NCI-H1930 (cell line): ENCODE measurements around the gene YPEL2.
"Not testable (repeated sequence)": the region's sequence is repeated elsewhere in the genome, so short reads cannot be mapped to it uniquely, and the experiment has no call there.

Experiments used
- DNase-seq, 2 experiments: peaks; one replicate each; lab custom pipeline; 2025; lab: John Stamatoyannopoulos, UW

The YPEL2 gene

GRCh38 chr17:59406808-59407381, 75.4 kb downstream of the YPEL2 start:
- no peak for DNase-seq

- DNase-seq = no peak
These were observed 78.0 kb downstream of the YPEL2 start for GRCh38 chr17:59409336-59410048.

GRCh38 chr17:59410049-59410437, 78.6 kb downstream of the YPEL2 start:
- no peak for DNase-seq

GRCh38 chr17:59412431-59412830, 81.0 kb downstream of the YPEL2 start:
- not testable (repeated sequence) for DNase-seq

- no peak for DNase-seq
These were observed 81.7 kb downstream of the YPEL2 start for GRCh38 chr17:59413014-59413766.

- no peak for DNase-seq
These were observed 83.9 kb downstream of the YPEL2 start for GRCh38 chr17:59415397-59415796.

GRCh38 chr17:59416184-59416583, 84.7 kb downstream of the YPEL2 start:
- DNase-seq = no peak

GRCh38 chr17:59417452-59417851, 86.0 kb downstream of the YPEL2 start:
- DNase-seq = no peak

GRCh38 chr17:59418732-59419166, 87.3 kb downstream of the YPEL2 start:
- no peak for DNase-seq

- no peak for DNase-seq
These were observed 89.4 kb downstream of the YPEL2 start for GRCh38 chr17:59420901-59421300.

GRCh38 chr17:59421722-59422121, 90.3 kb downstream of the YPEL2 start:
- DNase-seq = no peak

- DNase-seq = no peak
These were observed 91.8 kb downstream of the YPEL2 start for GRCh38 chr17:59423137-59423724.

- DNase-seq = no peak
These were observed 92.4 kb downstream of the YPEL2 start for GRCh38 chr17:59423903-59424302.

GRCh38 chr17:59424331-59424730, 92.9 kb downstream of the YPEL2 start:
- DNase-seq = no peak

- no peak for DNase-seq
These were observed 93.9 kb downstream of the YPEL2 start for GRCh38 chr17:59425085-59425931.

GRCh38 chr17:59426031-59426430, 94.6 kb downstream of the YPEL2 start:
- DNase-seq = no peak

- no peak for DNase-seq
These were observed 96.0 kb downstream of the YPEL2 start for GRCh38 chr17:59427425-59427921.

- no peak for DNase-seq
These were observed 96.5 kb downstream of the YPEL2 start for GRCh38 chr17:59427996-59428395.

GRCh38 chr17:59428916-59429485, 97.5 kb downstream of the YPEL2 start:
- no peak for DNase-seq

GRCh38 chr17:59431601-59432000, 100.1 kb downstream of the YPEL2 start:
- no peak for DNase-seq

- no peak for DNase-seq
These were observed 101.2 kb downstream of the YPEL2 start for GRCh38 chr17:59432657-59433056.
